Prostate gland (tissue), 2 donors: ENCODE measurements around the gene RBM19.

ENCODE experiments used
- CTCF ChIP-seq, 4 experiments: fragments of 200-600 bp in 2 of 4; fragments of 450-650 bp in 2 of 4; sonication (generic) in 2 of 4; IDR thresholded peaks; 1 replicate in 3 of 4; 2 replicates in 1 of 4; pipeline ENCODE4 v1.5.1; 2016 to 2019; ENCODE audit warnings: antibody characterized with exemption in 4 of 4, mild to moderate bottlenecking in 2 of 4, moderate library complexity in 2 of 4
- POLR2AphosphoS5 ChIP-seq: sonication (generic); formaldehyde crosslinking; IDR thresholded peaks from one replicate; pipeline ENCODE4 v1.6.1; 2017; ENCODE audit warnings: antibody characterized with exemption

GRCh38 chr12:113854385-113855142 is 111.6 kb downstream of the RBM19 start:
- no peak for TF ChIP-seq CTCF (IDR thresholded peaks at IDR 0.05)
- no peak for TF ChIP-seq POLR2AphosphoS5
